Measurements from ENCODE around the gene RSAD2. TPM values are rescaled to one million over a fixed set of nuclear protein-coding genes. Genes with fewer than 3 reads are reported as not detected.

The RSAD2 gene
- total and polyA plus RNA-seq, 9 of the 15 experiments (the other 6 are each of a cell fraction or from before 2014, with no cell fraction given): 0.15 to 1.4 (median 0.28) TPM

GRCh38 chr2:6909431-6910385, 32.1 kb downstream of the RSAD2 start (continued):
- TF ChIP-seq ZBTB2 (IDR thresholded peaks at IDR 0.05): peak; percentile 52; the same call in 1 of the 2 replicates
- peak; percentile 99 for TF ChIP-seq STAT5A (IDR thresholded peaks at IDR 0.05; ENCODE audit: borderline replicate concordance, low read length)
- TF ChIP-seq HNRNPLL (IDR thresholded peaks at IDR 0.05; ENCODE audit: low read depth, low read length, poor library complexity, severe bottlenecking): no peak
- peak; percentile 63; the same call in 1 of the 2 replicates for TF ChIP-seq ATF7 (IDR thresholded peaks at IDR 0.05)
- TF ChIP-seq SPI1 (IDR thresholded peaks at IDR 0.05; ENCODE audit: borderline replicate concordance, low read depth, low read length): peak; percentile 97
- TF ChIP-seq ZNF24 (IDR thresholded peaks at IDR 0.05): peak; percentile 67; the same call in 1 of the 2 replicates
- no peak for TF ChIP-seq POU5F1 (IDR thresholded peaks at IDR 0.05; ENCODE audit: borderline replicate concordance, low read depth, low read length, partially characterized antibody)
- no peak for TF ChIP-seq MIER1 (IDR thresholded peaks at IDR 0.05; ENCODE audit: low read depth)
- no peak for TF ChIP-seq ZNF407 (IDR thresholded peaks at IDR 0.05; ENCODE audit: low read depth)
- no peak for TF ChIP-seq ZKSCAN3 (CRISPR knock-in tag; IDR thresholded peaks at IDR 0.05)
- no peak for TF ChIP-seq CUX1 (CRISPR knock-in tag; IDR thresholded peaks at IDR 0.05)
- peak; percentile 93 for TF ChIP-seq GATA2 (CRISPR knock-in tag; IDR thresholded peaks at IDR 0.05)
